Prostate gland (tissue), 2 donors: Measurements from ENCODE around the gene TMTC3.

ENCODE experiments used
- POLR2A ChIP-seq: fragments of 450-650 bp; IDR thresholded peaks from one replicate; pipeline ENCODE4 v1.6.1; 2016; ENCODE audit warnings: antibody characterized with exemption, mild to moderate bottlenecking
- POLR2AphosphoS5 ChIP-seq: sonication (generic); formaldehyde crosslinking; IDR thresholded peaks from one replicate; pipeline ENCODE4 v1.6.1; 2017; ENCODE audit warnings: antibody characterized with exemption
- TF ChIP-seq, protein P1 (sequence below), 4 experiments: fragments of 200-600 bp in 2 of 4; fragments of 450-650 bp in 2 of 4; sonication (generic) in 2 of 4; IDR thresholded peaks; 1 replicate in 3 of 4; 2 replicates in 1 of 4; pipeline ENCODE4 v1.5.1; 2016 to 2019; ENCODE audit warnings: antibody characterized with exemption in 4 of 4, mild to moderate bottlenecking in 2 of 4, moderate library complexity in 2 of 4

DNA sequence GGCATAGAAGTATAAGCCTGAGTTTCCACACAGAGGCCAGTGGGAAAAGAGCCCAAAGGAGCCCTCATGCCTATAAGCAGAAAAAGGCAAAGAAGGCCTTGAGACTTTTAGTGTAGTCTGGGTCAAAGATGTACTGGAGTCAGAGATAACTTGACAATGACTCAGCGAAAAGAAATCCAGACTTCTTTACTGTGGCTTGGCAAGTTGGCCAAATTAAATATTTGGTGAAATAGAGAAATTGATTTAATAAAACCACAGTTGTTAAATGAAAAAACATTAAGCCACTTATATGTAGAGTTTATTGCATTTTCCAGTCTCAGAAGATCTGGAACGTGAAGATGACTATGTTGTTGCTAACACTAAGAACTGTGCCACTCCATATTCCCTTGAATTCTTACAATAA is 105.1 kb downstream of the TMTC3 start:
- TF ChIP-seq, protein P1, sequence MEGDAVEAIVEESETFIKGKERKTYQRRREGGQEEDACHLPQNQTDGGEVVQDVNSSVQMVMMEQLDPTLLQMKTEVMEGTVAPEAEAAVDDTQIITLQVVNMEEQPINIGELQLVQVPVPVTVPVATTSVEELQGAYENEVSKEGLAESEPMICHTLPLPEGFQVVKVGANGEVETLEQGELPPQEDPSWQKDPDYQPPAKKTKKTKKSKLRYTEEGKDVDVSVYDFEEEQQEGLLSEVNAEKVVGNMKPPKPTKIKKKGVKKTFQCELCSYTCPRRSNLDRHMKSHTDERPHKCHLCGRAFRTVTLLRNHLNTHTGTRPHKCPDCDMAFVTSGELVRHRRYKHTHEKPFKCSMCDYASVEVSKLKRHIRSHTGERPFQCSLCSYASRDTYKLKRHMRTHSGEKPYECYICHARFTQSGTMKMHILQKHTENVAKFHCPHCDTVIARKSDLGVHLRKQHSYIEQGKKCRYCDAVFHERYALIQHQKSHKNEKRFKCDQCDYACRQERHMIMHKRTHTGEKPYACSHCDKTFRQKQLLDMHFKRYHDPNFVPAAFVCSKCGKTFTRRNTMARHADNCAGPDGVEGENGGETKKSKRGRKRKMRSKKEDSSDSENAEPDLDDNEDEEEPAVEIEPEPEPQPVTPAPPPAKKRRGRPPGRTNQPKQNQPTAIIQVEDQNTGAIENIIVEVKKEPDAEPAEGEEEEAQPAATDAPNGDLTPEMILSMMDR (IDR thresholded peaks at IDR 0.05) = no peak
- TF ChIP-seq POLR2AphosphoS5 = peak; percentile 12
- no peak for TF ChIP-seq POLR2A
